HG02840 (cell line): ENCODE measurements around the gene ELP6.
A peak's percentile ranks its signal among the peaks of the same experiment; 100 is the strongest.

Source experiments
- ATAC-seq: cut with Tn5 transposase; IDR thresholded peaks from one replicate; pipeline ENCODE4 v1.9.1; 2021; ENCODE audit warnings: mild to moderate bottlenecking, moderate library complexity, moderate number of reproducible peaks; ENCODE audit not compliant: unreplicated experiment, low FRiP score

The ELP6 gene

GRCh38 chr3:47513125-47513929, at the start of gene ELP6:
ELP6 (minus strand) TSS chr3:47513712; CDS start chr3:47513590, 122 bp downstream.
- peak; percentile 95 for ATAC-seq

GRCh38 chr3:47556351-47556750, 42.8 kb upstream of the ELP6 start:
- ATAC-seq = no peak

GRCh38 chr3:47554335-47554734, 40.8 kb upstream of the ELP6 start:
- ATAC-seq = no peak

GRCh38 chr3:47553407-47553806, 39.9 kb upstream of the ELP6 start:
- no peak for ATAC-seq

- no peak for ATAC-seq
These were observed 29.1 kb upstream of the ELP6 start for GRCh38 chr3:47542471-47543173.

- ATAC-seq = no peak
These were observed 28.1 kb upstream of the ELP6 start for GRCh38 chr3:47541583-47542108.

GRCh38 chr3:47540281-47540680, 26.8 kb upstream of the ELP6 start:
- no peak for ATAC-seq

- no peak for ATAC-seq
These were observed 23.5 kb upstream of the ELP6 start for GRCh38 chr3:47536967-47537366.

GRCh38 chr3:47536221-47536891, 22.8 kb upstream of the ELP6 start:
- ATAC-seq = no peak

- ATAC-seq = no peak
These were observed 20.5 kb upstream of the ELP6 start for GRCh38 chr3:47533996-47534454.

- no peak for ATAC-seq
These were observed 20.0 kb upstream of the ELP6 start for GRCh38 chr3:47533481-47533880.

GRCh38 chr3:47527952-47528725, 14.6 kb upstream of the ELP6 start:
- no peak for ATAC-seq

- ATAC-seq = no peak
These were observed 12.1 kb upstream of the ELP6 start for GRCh38 chr3:47525617-47526016.

- ATAC-seq = no peak
These were observed 10.0 kb upstream of the ELP6 start for GRCh38 chr3:47523310-47524073.

- ATAC-seq = no peak
These were observed 8.8 kb upstream of the ELP6 start for GRCh38 chr3:47522082-47522987.

GRCh38 chr3:47520756-47521155, 7.2 kb upstream of the ELP6 start:
- no peak for ATAC-seq

GRCh38 chr3:47517937-47518336, 4.4 kb upstream of the ELP6 start:
- no peak for ATAC-seq

- ATAC-seq = no peak
These were observed 2.4 kb upstream of the ELP6 start for GRCh38 chr3:47515864-47516319.
